Muscle of leg (tissue), 16 donors: ENCODE measurements around the gene KANSL3. TPM values are rescaled to one million over a fixed set of nuclear protein-coding genes. Genes with fewer than 3 reads are reported as not detected.

Experiments
- DNase-seq: peaks from one replicate; pipeline ENCODE4 v3.0.0; 2013
- H3K27ac ChIP-seq: one replicate; pipeline ENCODE4 v1.5.1; 2013; ENCODE audit warnings: mild to moderate bottlenecking, low read length, control low read depth
- H3K27me3 ChIP-seq: one replicate; pipeline ENCODE4 v1.6.1; 2013; ENCODE audit warnings: low read length; ENCODE audit not compliant: control insufficient read depth, insufficient read depth
- H3K36me3 ChIP-seq: one replicate; pipeline ENCODE4 v1.6.1; 2013; ENCODE audit warnings: low read length; ENCODE audit not compliant: control insufficient read depth, insufficient read depth
- H3K4me1 ChIP-seq: one replicate; pipeline ENCODE4 v1.6.1; 2013; ENCODE audit warnings: low read length; ENCODE audit not compliant: control insufficient read depth, insufficient read depth
- H3K4me3 ChIP-seq: one replicate; pipeline ENCODE4 v1.5.1; 2013; ENCODE audit warnings: low read length, control low read depth
- H3K9me3 ChIP-seq: replicated peaks from 2 replicates; pipeline ENCODE4 v1.6.1; 2013; ENCODE audit warnings: low read depth, low read length; ENCODE audit not compliant: control insufficient read depth
- WGBS: methylation state at CpG from one replicate; pipeline ENCODE4 v1.1.5; 2013; ENCODE audit warnings: missing lambda C conversion rate; ENCODE audit not compliant: insufficient coverage; 5-methylcytosine and 5-hydroxymethylcytosine counted together
- long read RNA-seq, 11 donors: transcript quantifications; one replicate each; lab custom pipeline, GENCODE V29; 2026
- polyA plus RNA-seq, 8 donors: library from polyadenylated mRNA; unstranded; fragments of 120-200 nt; gene quantifications; one replicate each; pipeline versions ENCODE4 v1.2.1 to v1.2.3, GENCODE V29; 2013; ENCODE audit warnings: inconsistent platforms in 1 of 8, low replicate concordance in 1 of 8; ENCODE audit not compliant: insufficient read length in 8 of 8, insufficient read depth in 1 of 8
- total RNA-seq: library from RNA; stranded (reverse); fragments of 120-200 nt; gene quantifications from one replicate; pipeline ENCODE4 v1.2.4, GENCODE V29; 2013

The KANSL3 gene
- total RNA-seq (32.2 TPM), polyA plus RNA-seq (10 to 100 TPM; 26.2 to 35.3 (median 30.3) TPM)
- long read RNA-seq, donor 1: 0 reads
- long read RNA-seq, donor 2: 0 reads
- long read RNA-seq, donor 3, partial matches to known transcripts: 0 of 1 reads
- long read RNA-seq, donor 3, other reads (novel, unspliced or antisense): 0 of 1 reads
- long read RNA-seq, donor 4, partial matches to known transcripts: 0 of 1 reads
- long read RNA-seq, donor 4, other reads (novel, unspliced or antisense): 0 of 1 reads
- long read RNA-seq, donor 5, full-length matches to known transcripts: 2 of 2 reads
- long read RNA-seq, donor 5, partial matches to known transcripts: 0 of 2 reads
- long read RNA-seq, donor 5, other reads (novel, unspliced or antisense): 0 of 2 reads
- long read RNA-seq, donor 6, full-length matches to known transcripts: 2 of 2 reads
- long read RNA-seq, donor 6, partial matches to known transcripts: 0 of 2 reads
- long read RNA-seq, donor 6, other reads (novel, unspliced or antisense): 0 of 2 reads
- long read RNA-seq, donor 7, full-length matches to known transcripts: 1 of 1 reads
- long read RNA-seq, donor 7, partial matches to known transcripts: 0 of 1 reads
- long read RNA-seq, donor 7, other reads (novel, unspliced or antisense): 0 of 1 reads
- long read RNA-seq, donor 8, partial matches to known transcripts: 0 of 1 reads
- long read RNA-seq, donor 8, other reads (novel, unspliced or antisense): 0 of 1 reads
- long read RNA-seq, donor 9, partial matches to known transcripts: 0 of 1 reads
- long read RNA-seq, donor 9, other reads (novel, unspliced or antisense): 0 of 1 reads
- long read RNA-seq, donor 10, partial matches to known transcripts: 0 of 2 reads
- long read RNA-seq, donor 10, other reads (novel, unspliced or antisense): 0 of 2 reads
- long read RNA-seq, donor 11: 0 reads

- H3K4me3 ChIP-seq: peak within 1 kb of the TSS; percentile 94
- H3K27me3 ChIP-seq: no peaks in the 10 kb centered on the region
- H3K9me3 ChIP-seq: no peaks in the 10 kb centered on the region
- peak within 1 kb of the TSS; percentile 90 for H3K27ac ChIP-seq
- DNase-seq: peak; percentile 98
- H3K36me3 ChIP-seq: peaks cover 19% of the 10 kb centered on the region
- peaks cover 16% of the 10 kb centered on the region for H3K4me1 ChIP-seq
- 1% methylated on average over 59 of the region's 67 CpGs for WGBS
Measured at GRCh38 chr2:96638144-96639121, at the start of gene KANSL3. Gene KANSL3, minus strand, starts transcription at chr2:96638312. Its CDS starts 1,177 bp downstream, at chr2:96637135.

- no peaks in the 10 kb centered on the region for H3K27me3 ChIP-seq
- H3K9me3 ChIP-seq: no peaks in the 10 kb centered on the region
- H3K4me1 ChIP-seq: peaks cover 26% of the 10 kb centered on the region
- no peak overlapping the region for H3K27ac ChIP-seq
- H3K36me3 ChIP-seq: no peaks in the 10 kb centered on the region
- WGBS: 81% methylated on average over 3 of the region's 3 CpGs
- no peak for DNase-seq
- H3K4me3 ChIP-seq: no peak overlapping the region
Measured at GRCh38 chr2:96687266-96687665, 49.2 kb upstream of the KANSL3 start.

- Histone ChIP-seq H3K27ac (peak overlapping the region; percentile 2), H3K27me3 (no peaks in the 10 kb centered on the region), H3K4me3 (no peak overlapping the region), H3K36me3 (no peaks in the 10 kb centered on the region), H3K4me1 (peaks cover 25% of the 10 kb centered on the region), H3K9me3 (no peaks in the 10 kb centered on the region)
- peak; percentile 72 for DNase-seq
- 49% methylated on average over 12 of the region's 19 CpGs for WGBS
Measured at GRCh38 chr2:96685577-96686459, 47.7 kb upstream of the KANSL3 start.

GRCh38 chr2:96684883-96685576 is 46.9 kb upstream of the KANSL3 start:
- Histone ChIP-seq H3K4me1 (peaks cover 25% of the 10 kb centered on the region), H3K27ac (peak overlapping the region; percentile 2), H3K36me3 (no peaks in the 10 kb centered on the region), H3K27me3 (no peaks in the 10 kb centered on the region), H3K9me3 (no peaks in the 10 kb centered on the region), H3K4me3 (no peak overlapping the region)
- WGBS: 52% methylated on average over 10 of the region's 16 CpGs
- DNase-seq: peak; percentile 43

- Histone ChIP-seq H3K36me3 (no peaks in the 10 kb centered on the region), H3K4me3 (no peak overlapping the region), H3K9me3 (no peaks in the 10 kb centered on the region), H3K4me1 (peaks cover 25% of the 10 kb centered on the region), H3K27ac (no peak overlapping the region), H3K27me3 (no peaks in the 10 kb centered on the region)
- DNase-seq: no peak
- WGBS: 90% methylated on average over 9 of the region's 13 CpGs
Measured at GRCh38 chr2:96683972-96684820, 46.1 kb upstream of the KANSL3 start.

- no peak for DNase-seq
- Histone ChIP-seq H3K9me3 (no peaks in the 10 kb centered on the region), H3K36me3 (no peaks in the 10 kb centered on the region), H3K4me1 (peaks cover 25% of the 10 kb centered on the region), H3K4me3 (no peak overlapping the region), H3K27me3 (no peaks in the 10 kb centered on the region), H3K27ac (no peak overlapping the region)
- 81% methylated on average over 4 of the region's 5 CpGs for WGBS
Measured at GRCh38 chr2:96683307-96683706, 45.2 kb upstream of the KANSL3 start.

- Histone ChIP-seq H3K36me3 (no peaks in the 10 kb centered on the region), H3K4me3 (no peak overlapping the region), H3K27me3 (no peaks in the 10 kb centered on the region), H3K27ac (no peak overlapping the region), H3K4me1 (peaks cover 25% of the 10 kb centered on the region), H3K9me3 (no peaks in the 10 kb centered on the region)
- 100% methylated on average over 3 of the region's 4 CpGs for WGBS
- no peak for DNase-seq
Measured at GRCh38 chr2:96681540-96681939, 43.4 kb upstream of the KANSL3 start.

GRCh38 chr2:96680561-96681141 is 42.5 kb upstream of the KANSL3 start:
- no peak for DNase-seq
- no peaks in the 10 kb centered on the region for H3K27me3 ChIP-seq
- no peaks in the 10 kb centered on the region for H3K36me3 ChIP-seq
- WGBS: 20% methylated on average over 1 of the region's 5 CpGs
- no peaks in the 10 kb centered on the region for H3K9me3 ChIP-seq
- no peak overlapping the region for H3K27ac ChIP-seq
- no peak overlapping the region for H3K4me3 ChIP-seq
- H3K4me1 ChIP-seq: peaks cover 17% of the 10 kb centered on the region
